Muscle layer of colon (tissue), 2 donors: Measurements from ENCODE around the gene SEH1L.
"Not testable (repeated sequence)": the region's sequence is repeated elsewhere in the genome, so short reads cannot be mapped to it uniquely, and the experiment has no call there.

Experiments
- H3K27ac ChIP-seq: one replicate; pipeline ENCODE4 v1.7.0; 2013; ENCODE audit warnings: low read depth, mild to moderate bottlenecking, low read length, moderate library complexity
- H3K27me3 ChIP-seq, 2 donors: one replicate each; pipeline ENCODE4 v1.7.0; 2013; ENCODE audit warnings: low read length in 2 of 2, mild to moderate bottlenecking in 2 of 2; ENCODE audit not compliant: insufficient read depth in 2 of 2, control insufficient read depth in 1 of 2
- H3K36me3 ChIP-seq: one replicate; pipeline ENCODE4 v1.7.0; 2013; ENCODE audit warnings: mild to moderate bottlenecking, low read length; ENCODE audit not compliant: insufficient read depth
- H3K4me1 ChIP-seq: one replicate; pipeline ENCODE4 v1.7.0; 2013; ENCODE audit warnings: mild to moderate bottlenecking, low read length; ENCODE audit not compliant: insufficient read depth
- H3K4me3 ChIP-seq, 2 donors: one replicate each; pipeline ENCODE4 v1.7.0; 2013; ENCODE audit warnings: low read length in 2 of 2, low read depth in 1 of 2, mild to moderate bottlenecking in 1 of 2, moderate library complexity in 1 of 2
- H3K9ac ChIP-seq: one replicate; pipeline ENCODE4 v1.7.0; 2013; ENCODE audit warnings: low read length
- H3K9me3 ChIP-seq: one replicate; pipeline ENCODE4 v1.7.0; 2013; ENCODE audit warnings: mild to moderate bottlenecking, low read length
- donor health status: abdominal sarcoma.
- donor health status: Adenocarcinoma of cecum.

SEH1L gene, protein sequence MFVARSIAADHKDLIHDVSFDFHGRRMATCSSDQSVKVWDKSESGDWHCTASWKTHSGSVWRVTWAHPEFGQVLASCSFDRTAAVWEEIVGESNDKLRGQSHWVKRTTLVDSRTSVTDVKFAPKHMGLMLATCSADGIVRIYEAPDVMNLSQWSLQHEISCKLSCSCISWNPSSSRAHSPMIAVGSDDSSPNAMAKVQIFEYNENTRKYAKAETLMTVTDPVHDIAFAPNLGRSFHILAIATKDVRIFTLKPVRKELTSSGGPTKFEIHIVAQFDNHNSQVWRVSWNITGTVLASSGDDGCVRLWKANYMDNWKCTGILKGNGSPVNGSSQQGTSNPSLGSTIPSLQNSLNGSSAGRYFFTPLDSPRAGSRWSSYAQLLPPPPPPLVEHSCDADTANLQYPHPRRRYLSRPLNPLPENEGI

DNA sequence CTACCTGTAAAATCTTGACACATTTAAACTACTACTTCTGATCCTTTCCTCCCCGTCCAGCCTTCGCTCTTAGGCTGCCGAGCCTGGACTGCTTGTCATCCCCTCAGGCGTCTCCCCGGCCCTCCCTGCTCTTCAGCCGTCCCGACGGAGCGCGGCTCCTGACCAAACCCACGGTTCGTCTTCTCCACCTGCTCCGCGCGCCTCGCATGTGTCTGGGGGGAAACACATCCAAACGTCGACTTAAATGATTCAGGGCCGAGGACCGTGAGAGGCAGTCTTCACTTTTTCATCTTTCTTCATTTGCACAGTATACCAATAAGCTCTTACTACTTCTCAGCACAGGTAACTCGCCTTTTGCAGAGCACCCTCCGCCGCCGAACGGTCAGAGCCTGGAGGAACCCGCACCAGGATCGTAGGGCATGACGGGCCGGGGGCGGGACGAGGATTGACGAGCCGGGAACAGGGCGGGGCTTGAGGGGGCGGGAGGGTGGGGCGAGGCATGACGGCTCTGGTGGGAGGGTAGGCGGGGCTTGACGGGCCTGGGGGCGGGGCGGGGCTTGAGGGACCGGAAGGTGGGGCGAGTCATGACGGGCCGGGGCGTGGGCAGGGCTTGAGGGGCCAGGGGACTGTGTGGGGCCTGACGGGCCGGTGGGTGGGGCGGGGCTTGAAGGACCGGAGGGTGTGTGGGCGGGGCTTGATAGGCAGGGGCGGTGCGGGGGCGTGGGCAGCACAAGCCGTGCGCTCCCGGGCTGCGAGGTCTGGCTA lies at the start of gene SEH1L:
TSS of gene SEH1L (plus strand) at position 727 of the 765 bp plus-strand sequence. CDS start 111 bp downstream, outside the sequence.
- H3K36me3 ChIP-seq, result no peaks in the 10 kb centered on the region
- peaks cover 11% of the 10 kb centered on the region for H3K4me1 ChIP-seq
- H3K27me3 ChIP-seq, result no peaks in the 10 kb centered on the region
- H3K4me3 ChIP-seq, result peak within 1 kb of the TSS; percentile 68 to 76
- H3K27ac ChIP-seq, result peak within 1 kb of the TSS; percentile 97
- no peaks in the 10 kb centered on the region for H3K9me3 ChIP-seq
- H3K9ac ChIP-seq, result peak within 1 kb of the TSS; percentile 84

DNA sequence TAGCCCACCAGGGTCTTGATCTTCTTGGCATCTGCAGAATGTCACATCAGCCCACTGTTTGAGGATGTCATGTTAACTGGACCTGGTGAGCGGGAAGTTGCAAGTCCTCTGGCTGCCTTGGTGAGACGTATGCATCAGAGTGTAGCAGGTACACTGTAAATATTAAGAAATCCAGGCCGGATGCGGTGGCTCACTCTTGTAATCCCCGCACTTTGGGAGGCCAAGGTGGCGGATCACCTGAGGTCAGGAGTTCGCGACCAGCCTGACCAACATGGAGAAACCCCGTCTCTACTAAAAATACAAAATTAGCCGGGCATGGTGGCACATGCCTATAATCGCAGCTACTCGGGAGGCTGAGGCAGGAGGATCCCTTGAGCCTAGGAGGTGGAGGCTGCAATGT lies 46.6 kb upstream of the SEH1L start:
- H3K9me3 ChIP-seq, H3K27ac ChIP-seq, H3K27me3 ChIP-seq, H3K4me3 ChIP-seq, H3K36me3 ChIP-seq, H3K9ac ChIP-seq, H3K4me1 ChIP-seq: not testable (repeated sequence)

DNA sequence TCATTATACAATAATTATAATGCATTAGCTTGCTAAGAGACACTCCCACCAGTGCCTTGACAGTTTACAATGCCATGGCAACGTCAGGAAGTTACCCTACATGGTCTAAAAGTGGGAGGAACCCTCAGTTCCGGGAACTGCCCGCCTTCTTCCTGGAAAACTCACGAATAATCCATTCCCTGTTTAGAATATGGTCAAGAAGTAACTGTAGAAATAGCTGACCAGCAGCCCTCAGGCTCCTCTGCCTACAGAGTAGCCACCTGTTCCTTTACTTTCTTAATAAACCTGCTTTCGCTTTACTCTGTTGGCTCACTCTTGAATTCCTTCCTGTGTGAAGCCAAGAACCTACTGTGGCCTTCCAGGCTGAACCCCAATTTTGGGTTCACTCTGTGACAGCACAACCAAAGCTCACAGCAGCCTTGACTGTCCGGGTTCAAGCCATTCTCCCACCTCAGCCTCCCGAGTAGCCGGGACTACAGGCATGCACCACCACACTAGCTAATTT lies 43.7 kb upstream of the SEH1L start:
- H3K4me3 ChIP-seq, result no peak overlapping the region
- H3K27me3 ChIP-seq, result peaks cover 0 to 6% of the 10 kb centered on the region in 2 donors
- H3K4me1 ChIP-seq, result no peaks in the 10 kb centered on the region
- H3K9me3 ChIP-seq, result no peaks in the 10 kb centered on the region
- no peak overlapping the region for H3K9ac ChIP-seq
- H3K27ac ChIP-seq, result no peak overlapping the region
- no peaks in the 10 kb centered on the region for H3K36me3 ChIP-seq

DNA sequence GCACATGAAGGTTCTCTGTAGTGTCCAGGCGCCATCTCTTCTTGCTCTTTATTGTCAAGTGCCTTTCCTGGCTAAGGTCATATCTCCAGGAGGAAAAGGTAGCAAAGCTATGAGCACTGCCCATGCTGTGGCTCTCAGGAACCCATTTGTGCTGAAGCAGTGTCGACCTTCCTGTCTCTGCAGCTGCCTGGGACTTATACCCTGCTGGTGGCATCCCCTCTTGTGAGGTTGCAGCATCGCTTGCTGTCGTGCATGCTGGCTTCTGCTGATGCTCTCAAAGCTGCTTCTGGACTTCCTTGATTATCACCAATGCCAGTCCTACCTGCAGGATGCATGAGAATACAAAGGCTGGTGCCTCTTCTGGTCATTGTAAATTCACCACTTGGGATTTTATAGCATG lies 41.7 kb upstream of the SEH1L start:
- H3K27ac ChIP-seq, result no peak overlapping the region
- no peaks in the 10 kb centered on the region for H3K36me3 ChIP-seq
- H3K4me1 ChIP-seq, result no peaks in the 10 kb centered on the region
- no peak overlapping the region for H3K4me3 ChIP-seq
- H3K27me3 ChIP-seq, result peaks cover 0 to 15% of the 10 kb centered on the region in 2 donors
- no peak overlapping the region for H3K9ac ChIP-seq
- H3K9me3 ChIP-seq, result no peaks in the 10 kb centered on the region

DNA sequence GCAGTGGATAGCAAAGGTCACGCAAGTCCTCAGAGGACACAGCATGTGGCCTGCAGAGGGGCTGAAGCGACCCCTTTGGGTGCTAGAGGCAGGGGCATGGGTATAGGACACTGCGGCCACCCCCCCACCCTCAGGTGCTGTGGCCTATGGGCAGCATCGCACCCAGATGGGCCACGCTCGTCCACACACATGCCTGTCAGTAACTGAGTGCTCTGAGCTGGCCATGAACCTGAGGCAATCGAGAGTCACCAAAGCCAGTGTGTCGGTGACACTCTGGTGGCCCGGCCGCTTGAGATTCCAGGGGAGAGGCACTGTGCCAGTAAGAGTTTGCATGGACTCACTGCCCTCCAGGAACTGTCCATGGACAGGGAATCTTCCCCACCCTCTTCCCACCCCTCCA lies 41.0 kb upstream of the SEH1L start:
- no peak overlapping the region for H3K9ac ChIP-seq
- no peaks in the 10 kb centered on the region for H3K4me1 ChIP-seq
- no peaks in the 10 kb centered on the region for H3K36me3 ChIP-seq
- no peaks in the 10 kb centered on the region for H3K9me3 ChIP-seq
- H3K27me3 ChIP-seq, result peaks cover 0 to 22% of the 10 kb centered on the region in 2 donors
- H3K4me3 ChIP-seq, result no peak overlapping the region
- H3K27ac ChIP-seq, result no peak overlapping the region

DNA sequence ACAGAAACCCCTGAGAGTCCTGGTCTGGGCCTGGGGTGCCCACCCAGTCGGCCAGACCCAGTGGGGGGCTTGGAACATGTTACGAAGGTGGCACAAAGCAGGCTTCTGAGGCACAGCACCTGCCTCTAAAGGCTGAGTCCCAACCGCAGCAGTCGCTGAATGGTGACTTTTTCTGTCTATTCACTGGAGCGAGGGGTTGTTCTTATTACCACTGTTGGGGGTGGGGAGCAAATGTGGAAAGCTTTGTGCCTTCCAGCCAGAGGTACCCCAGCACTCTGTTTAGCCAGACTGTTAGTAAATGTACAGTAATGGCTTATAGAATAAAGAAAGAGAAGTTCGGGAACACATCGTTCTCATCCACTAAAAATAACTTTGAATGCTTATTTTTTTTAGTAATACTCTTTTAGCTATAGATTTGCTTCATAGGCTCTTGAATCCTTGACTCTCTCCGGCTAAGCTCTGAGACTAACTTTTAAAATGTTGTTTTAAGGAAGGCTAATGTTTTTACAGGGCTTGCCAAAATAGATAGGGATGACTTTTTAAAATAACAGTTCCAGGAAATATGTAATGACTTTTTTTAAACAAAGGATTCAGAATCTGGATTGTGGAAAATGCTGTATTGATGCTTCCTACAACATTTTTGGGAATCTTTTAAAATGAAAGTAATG lies 40.4 kb upstream of the SEH1L start:
- H3K27ac ChIP-seq, result no peak overlapping the region
- no peak overlapping the region for H3K9ac ChIP-seq
- peaks cover 0 to 28% of the 10 kb centered on the region in 2 donors for H3K27me3 ChIP-seq
- no peaks in the 10 kb centered on the region for H3K4me1 ChIP-seq
- no peaks in the 10 kb centered on the region for H3K9me3 ChIP-seq
- H3K36me3 ChIP-seq, result no peaks in the 10 kb centered on the region
- H3K4me3 ChIP-seq, result no peak overlapping the region

DNA sequence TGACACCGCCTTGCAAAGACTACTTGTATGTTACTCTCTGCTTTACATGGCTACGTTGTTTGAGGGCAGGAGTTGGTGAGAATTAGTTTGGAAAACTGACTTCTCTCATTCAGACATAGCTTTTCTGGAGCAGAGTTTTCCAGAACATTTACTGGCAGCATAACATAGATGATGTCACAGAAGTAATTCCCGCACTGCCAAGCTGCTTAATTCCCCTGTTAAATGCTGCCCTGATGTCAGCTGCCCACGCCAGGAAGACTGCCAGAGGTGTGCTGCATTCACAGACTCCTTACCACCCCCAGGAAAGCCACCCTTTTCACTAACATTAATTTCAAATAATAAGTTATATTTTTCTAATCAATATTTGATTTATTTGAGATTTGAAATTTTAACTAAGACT lies 39.1 kb upstream of the SEH1L start:
- H3K4me1 ChIP-seq, result no peaks in the 10 kb centered on the region
- no peaks in the 10 kb centered on the region for H3K9me3 ChIP-seq
- H3K9ac ChIP-seq, result no peak overlapping the region
- H3K4me3 ChIP-seq, result no peak overlapping the region
- peaks cover 0 to 30% of the 10 kb centered on the region in 2 donors for H3K27me3 ChIP-seq
- H3K27ac ChIP-seq, result no peak overlapping the region
- no peaks in the 10 kb centered on the region for H3K36me3 ChIP-seq

DNA sequence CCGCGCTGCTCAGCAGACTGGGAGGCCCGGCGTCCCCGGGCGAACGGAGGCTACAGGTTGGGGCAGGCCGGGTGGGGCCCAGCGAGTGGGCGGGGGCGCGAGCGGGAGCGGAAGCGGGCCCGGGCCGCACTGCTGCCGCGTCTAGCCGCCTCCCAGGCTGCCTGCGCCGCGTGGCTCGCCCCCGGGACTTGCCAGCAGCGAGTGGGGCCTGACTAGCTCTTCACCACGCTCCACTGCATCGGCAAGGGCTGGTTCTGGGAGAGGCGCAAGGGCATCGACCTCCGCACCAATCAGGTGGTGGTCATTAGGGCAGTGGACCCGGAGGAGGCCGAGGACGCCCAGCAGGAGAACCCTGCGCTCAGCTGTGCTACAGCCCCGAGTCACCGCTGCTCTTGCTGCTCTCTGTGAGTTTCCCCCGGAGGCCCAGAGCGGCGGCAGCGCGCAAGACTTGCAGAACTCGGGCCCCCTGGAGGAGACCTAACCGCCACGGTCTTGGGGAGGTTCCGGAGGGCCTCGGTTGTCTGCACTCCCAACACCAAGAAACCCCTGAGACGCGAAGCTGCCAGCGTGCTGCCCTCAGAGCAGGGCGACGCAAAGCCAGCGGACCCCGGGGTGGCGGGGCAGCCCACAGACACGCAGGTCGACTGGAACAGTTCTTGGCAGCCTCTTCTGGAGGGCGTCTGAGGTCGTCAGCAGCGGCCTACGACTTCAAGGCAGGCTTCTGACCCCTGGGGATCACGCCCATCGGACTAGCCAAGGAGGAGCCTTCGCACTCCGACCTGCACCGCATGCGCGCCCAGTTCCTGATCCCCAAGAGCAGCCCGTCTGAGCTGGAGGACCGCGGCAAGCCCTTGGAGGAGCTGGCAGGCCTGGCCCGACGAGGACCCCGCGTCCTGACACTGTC lies 36.5 kb upstream of the SEH1L start:
- H3K27me3 ChIP-seq, result peaks cover 0 to 30% of the 10 kb centered on the region in 2 donors
- no peaks in the 10 kb centered on the region for H3K9me3 ChIP-seq
- H3K4me3 ChIP-seq, result peak overlapping the region; percentile 50

DNA sequence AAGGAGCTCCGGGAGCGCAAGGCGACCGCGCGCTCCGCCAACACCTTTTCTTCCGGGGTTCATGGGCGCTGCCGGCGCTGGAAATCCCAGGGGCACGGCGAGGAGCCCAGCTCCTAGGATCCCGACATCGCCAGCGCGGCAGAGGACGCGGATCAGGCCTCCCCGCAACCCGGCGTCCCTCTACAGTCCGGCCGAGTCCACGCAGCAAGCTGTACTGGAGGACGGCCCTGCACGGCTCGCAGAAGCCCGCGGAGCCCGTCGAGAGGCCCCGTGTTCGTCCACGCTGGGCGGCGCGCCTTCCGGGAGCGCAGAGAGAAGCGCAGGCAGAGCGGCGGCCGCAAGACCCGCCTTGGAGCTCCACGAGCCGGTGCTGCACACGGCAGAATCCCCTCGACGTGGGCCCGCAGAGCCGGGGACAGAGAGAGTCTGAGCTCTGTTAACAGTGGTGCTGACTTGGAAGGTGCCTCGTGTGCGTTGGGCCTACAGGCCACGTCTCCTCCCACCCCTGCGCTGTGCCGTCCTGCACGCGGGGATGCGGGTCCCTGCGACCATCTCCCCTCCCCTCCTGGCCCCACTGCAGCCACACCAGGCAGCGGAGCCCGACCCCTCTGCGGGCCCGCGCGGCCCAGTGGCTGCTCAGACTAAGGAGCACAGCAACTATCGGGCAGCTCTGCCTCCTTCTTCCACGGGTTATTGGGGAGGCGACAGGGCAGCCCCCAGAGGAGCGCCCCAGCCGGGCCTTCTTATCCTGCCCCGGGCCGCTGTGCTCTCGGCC lies 35.7 kb upstream of the SEH1L start:
- peak overlapping the region in 1 of 2 donors; percentile 50 for H3K4me3 ChIP-seq
- H3K27ac ChIP-seq, result no peak overlapping the region
- H3K36me3 ChIP-seq, result no peaks in the 10 kb centered on the region
- H3K9ac ChIP-seq, result no peak overlapping the region
- H3K27me3 ChIP-seq, result peaks cover 0 to 24% of the 10 kb centered on the region in 2 donors
- H3K4me1 ChIP-seq, result no peaks in the 10 kb centered on the region
- H3K9me3 ChIP-seq, result no peaks in the 10 kb centered on the region

More for the DNA sequence above, 36.5 kb upstream of the SEH1L start:
- Histone ChIP-seq H3K9ac (no peak overlapping the region), H3K4me1 (no peaks in the 10 kb centered on the region), H3K27ac (no peak overlapping the region), H3K36me3 (no peaks in the 10 kb centered on the region)

DNA sequence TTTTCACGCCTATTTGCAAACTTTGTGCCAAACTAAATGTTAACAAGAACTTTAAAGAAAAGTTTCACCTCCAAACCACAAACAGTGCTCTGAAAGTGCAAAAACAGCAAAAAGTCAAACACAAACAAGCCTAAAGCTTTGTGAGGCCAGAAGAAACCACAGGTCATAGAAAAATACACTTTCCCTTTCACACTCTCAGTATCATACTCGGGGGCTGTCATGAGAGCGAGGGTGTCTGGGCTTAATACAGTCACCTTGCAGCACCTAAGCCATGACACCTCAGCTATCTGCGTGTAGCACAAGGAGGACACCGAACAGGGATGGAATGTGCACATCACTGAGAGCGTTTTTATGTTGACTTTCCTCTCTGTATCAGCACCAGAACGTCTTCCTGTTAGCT lies 26.6 kb upstream of the SEH1L start:
- H3K4me3 ChIP-seq, result no peak overlapping the region
- no peak overlapping the region for H3K9ac ChIP-seq
- H3K36me3 ChIP-seq, result no peaks in the 10 kb centered on the region
- no peaks in the 10 kb centered on the region for H3K27me3 ChIP-seq
- no peaks in the 10 kb centered on the region for H3K9me3 ChIP-seq
- H3K4me1 ChIP-seq, result no peaks in the 10 kb centered on the region
- H3K27ac ChIP-seq, result no peak overlapping the region
